ENCODE results near the gene FAM76B. TPM values are rescaled to one million over a fixed set of nuclear protein-coding genes. Genes with fewer than 3 reads are reported as not detected.

Gene FAM76B
- total RNA-seq, 1 donor from 2014 or later: 6.5 TPM

DNA sequence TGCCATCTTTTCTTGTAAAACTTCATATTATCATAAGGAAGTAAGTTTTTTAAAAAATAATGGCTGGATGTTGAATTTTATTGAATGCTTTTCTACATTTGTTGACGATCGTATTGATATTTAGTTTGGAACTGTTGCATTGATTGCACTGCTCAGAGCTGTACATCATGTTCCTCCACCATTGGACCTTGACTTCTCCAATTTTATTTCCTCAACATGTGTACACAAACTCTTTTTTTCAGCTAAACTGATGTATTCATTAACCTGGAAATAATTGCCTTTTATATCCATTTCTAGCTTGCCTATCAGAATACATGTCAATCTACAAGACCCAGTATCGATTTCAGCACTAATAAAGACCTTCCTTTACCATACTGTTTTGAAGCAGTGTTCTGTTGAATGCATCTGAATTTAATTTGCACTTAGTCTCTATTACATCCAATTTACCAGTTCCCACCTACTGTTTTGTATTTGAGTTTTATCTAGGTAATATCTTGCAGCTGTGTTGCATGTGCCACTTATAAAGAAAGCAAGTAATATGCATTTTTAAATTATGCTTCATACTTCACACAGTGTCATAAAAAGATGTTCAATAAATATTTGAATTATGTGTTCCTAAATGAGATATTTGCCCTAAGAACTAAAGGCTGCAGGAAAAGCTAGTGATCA is 6.2 kb upstream of the FAM76B start:
- H3K4me3 ChIP-seq: no peak overlapping the region
- TF ChIP-seq, protein P1, sequence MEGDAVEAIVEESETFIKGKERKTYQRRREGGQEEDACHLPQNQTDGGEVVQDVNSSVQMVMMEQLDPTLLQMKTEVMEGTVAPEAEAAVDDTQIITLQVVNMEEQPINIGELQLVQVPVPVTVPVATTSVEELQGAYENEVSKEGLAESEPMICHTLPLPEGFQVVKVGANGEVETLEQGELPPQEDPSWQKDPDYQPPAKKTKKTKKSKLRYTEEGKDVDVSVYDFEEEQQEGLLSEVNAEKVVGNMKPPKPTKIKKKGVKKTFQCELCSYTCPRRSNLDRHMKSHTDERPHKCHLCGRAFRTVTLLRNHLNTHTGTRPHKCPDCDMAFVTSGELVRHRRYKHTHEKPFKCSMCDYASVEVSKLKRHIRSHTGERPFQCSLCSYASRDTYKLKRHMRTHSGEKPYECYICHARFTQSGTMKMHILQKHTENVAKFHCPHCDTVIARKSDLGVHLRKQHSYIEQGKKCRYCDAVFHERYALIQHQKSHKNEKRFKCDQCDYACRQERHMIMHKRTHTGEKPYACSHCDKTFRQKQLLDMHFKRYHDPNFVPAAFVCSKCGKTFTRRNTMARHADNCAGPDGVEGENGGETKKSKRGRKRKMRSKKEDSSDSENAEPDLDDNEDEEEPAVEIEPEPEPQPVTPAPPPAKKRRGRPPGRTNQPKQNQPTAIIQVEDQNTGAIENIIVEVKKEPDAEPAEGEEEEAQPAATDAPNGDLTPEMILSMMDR (IDR thresholded peaks at IDR 0.05; ENCODE audit: borderline replicate concordance): no peak
- intact Hi-C loops (cut with micrococcal nuclease): no loop called here
- DNase-seq: no peak
- H3K36me3 ChIP-seq: peaks cover 16% of the 10 kb centered on the region
- H3K27ac ChIP-seq (replicated peaks): no peak overlapping the region
- H3K9me3 ChIP-seq (replicated peaks): no peaks in the 10 kb centered on the region
- peaks cover 22% of the 10 kb centered on the region for H3K4me1 ChIP-seq
- H3K27me3 ChIP-seq (ENCODE audit: low read depth): no peaks in the 10 kb centered on the region

DNA sequence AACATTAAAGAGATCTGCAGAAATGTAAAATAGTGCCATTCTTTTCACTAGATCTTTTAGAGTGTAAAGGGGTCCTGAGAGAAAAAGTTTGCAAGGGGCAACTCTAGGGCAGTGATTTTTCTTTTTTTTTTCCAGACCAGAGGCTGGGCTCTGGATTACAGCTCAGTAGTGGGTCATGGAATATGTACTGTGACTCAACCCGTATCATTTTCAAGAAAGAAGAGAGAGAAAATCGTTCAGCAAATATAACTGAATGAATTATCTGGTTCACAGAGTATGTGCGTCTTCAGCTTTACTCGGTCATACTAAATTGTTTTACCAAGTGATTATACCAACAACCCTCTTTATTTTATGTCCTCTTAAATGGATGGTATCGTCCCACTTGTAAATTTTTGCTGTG is 4.5 kb upstream of the FAM76B start:
- TF ChIP-seq, protein P1 (IDR thresholded peaks at IDR 0.05; ENCODE audit: borderline replicate concordance): no peak
- Histone ChIP-seq H3K36me3 (peaks cover under 1% of the 10 kb centered on the region), H3K9me3 (replicated peaks) (no peaks in the 10 kb centered on the region), H3K27me3 (ENCODE audit: low read depth) (no peaks in the 10 kb centered on the region), H3K27ac (replicated peaks) (no peak overlapping the region), H3K4me1 (peaks cover 36% of the 10 kb centered on the region), H3K4me3 (no peak overlapping the region)
- DNase-seq: no peak
- intact Hi-C loops (cut with micrococcal nuclease): no loop called here

DNA sequence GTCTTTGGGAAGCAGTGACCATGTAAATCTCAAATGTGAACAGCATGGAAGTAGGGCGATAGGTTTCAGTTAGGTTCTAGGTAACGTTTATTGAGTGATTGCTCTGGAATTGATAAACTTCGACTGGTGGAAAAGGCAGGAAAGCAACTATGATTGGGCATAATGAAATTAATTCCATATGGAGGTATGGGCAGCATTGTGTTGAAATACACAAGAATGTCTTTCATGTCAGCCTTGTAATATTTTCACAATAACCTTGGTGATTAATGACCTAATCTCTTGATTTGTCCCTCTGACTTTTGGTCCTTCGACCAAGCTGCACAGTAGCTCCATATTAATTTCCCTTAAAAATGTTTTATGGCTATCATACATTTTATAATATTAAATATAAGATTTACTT is 3.5 kb upstream of the FAM76B start:
- intact Hi-C loops (cut with micrococcal nuclease): no loop called here
- Histone ChIP-seq H3K4me3 (no peak overlapping the region), H3K27me3 (ENCODE audit: low read depth) (no peaks in the 10 kb centered on the region), H3K9me3 (replicated peaks) (no peaks in the 10 kb centered on the region), H3K36me3 (no peaks in the 10 kb centered on the region), H3K27ac (replicated peaks) (no peak overlapping the region), H3K4me1 (peaks cover 46% of the 10 kb centered on the region)
- DNase-seq: no peak
- TF ChIP-seq, protein P1 (IDR thresholded peaks at IDR 0.05; ENCODE audit: borderline replicate concordance): no peak

DNA sequence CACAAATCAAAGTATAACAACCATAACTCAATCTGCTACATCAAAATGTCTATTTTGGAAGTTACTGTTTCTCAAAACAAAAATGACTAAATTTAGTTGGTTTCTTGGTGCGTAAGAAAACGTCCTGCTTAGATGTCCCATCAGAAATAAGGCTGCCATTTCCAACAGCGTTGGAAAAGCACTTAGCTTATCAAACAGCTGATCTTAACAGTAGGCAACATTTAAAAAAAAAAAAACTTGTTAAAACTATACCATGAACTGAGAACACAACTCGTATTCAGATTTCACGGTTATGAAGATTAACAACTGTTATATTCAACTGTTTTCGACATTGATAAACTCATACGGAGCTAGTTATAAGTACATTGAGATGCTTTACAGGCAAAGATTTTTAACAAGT is 3.1 kb upstream of the FAM76B start:
- no peak overlapping the region for H3K27ac ChIP-seq (replicated peaks)
- no peak for DNase-seq
- H3K36me3 ChIP-seq: peaks cover under 1% of the 10 kb centered on the region
- TF ChIP-seq, protein P1 (IDR thresholded peaks at IDR 0.05; ENCODE audit: borderline replicate concordance): no peak
- intact Hi-C loops (cut with micrococcal nuclease): no loop called here
- no peak overlapping the region for H3K4me3 ChIP-seq
- no peaks in the 10 kb centered on the region for H3K27me3 ChIP-seq (ENCODE audit: low read depth)
- H3K9me3 ChIP-seq (replicated peaks): no peaks in the 10 kb centered on the region
- peaks cover 50% of the 10 kb centered on the region for H3K4me1 ChIP-seq

DNA sequence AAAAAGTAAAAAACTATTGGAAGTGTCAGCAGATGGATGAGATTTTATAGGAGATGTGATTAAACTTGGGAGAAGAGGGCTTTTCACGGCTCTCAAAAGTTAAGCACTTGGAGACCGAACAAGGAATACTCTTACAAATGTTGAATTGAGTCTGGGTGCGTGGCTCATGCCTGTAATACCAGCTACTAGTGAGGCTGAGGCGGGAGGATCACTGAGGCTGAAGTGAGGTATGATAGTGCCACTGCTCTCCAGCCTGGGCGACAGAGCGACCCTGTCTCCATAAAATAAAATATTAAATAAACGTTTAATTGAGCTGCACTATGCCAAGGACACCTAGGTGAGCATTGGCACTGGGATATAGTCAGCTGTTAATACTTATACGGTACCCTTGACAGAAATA is 2.6 kb upstream of the FAM76B start:
- DNase-seq: no peak
- no peaks in the 10 kb centered on the region for H3K27me3 ChIP-seq (ENCODE audit: low read depth)
- no peaks in the 10 kb centered on the region for H3K9me3 ChIP-seq (replicated peaks)
- no peak overlapping the region for H3K4me3 ChIP-seq
- TF ChIP-seq, protein P1 (IDR thresholded peaks at IDR 0.05; ENCODE audit: borderline replicate concordance): no peak
- intact Hi-C loops (cut with micrococcal nuclease): no loop called here
- H3K4me1 ChIP-seq: peaks cover 50% of the 10 kb centered on the region
- no peak overlapping the region for H3K27ac ChIP-seq (replicated peaks)
- peaks cover 6% of the 10 kb centered on the region for H3K36me3 ChIP-seq
